ENCODE data around the gene PEF1.

PEF1 gene

GRCh38 chr1:31652891-31653499, 8.3 kb upstream of the PEF1 start:
- DNase-seq: no peak

GRCh38 chr1:31651766-31652165, 7.1 kb upstream of the PEF1 start:
- DNase-seq: no peak

- DNase-seq: no peak
These were observed 6.4 kb upstream of the PEF1 start for GRCh38 chr1:31651089-31651420.

- no peak for DNase-seq
These were observed 5.7 kb upstream of the PEF1 start for GRCh38 chr1:31650161-31651088.

- no peak for DNase-seq
These were observed 4.1 kb upstream of the PEF1 start for GRCh38 chr1:31648641-31649357.

GRCh38 chr1:31648190-31648589, 3.5 kb upstream of the PEF1 start:
- no peak for DNase-seq

GRCh38 chr1:31647106-31647505, 2.4 kb upstream of the PEF1 start:
- DNase-seq: no peak

GRCh38 chr1:31646259-31646960, 1.7 kb upstream of the PEF1 start:
- no peak for DNase-seq

GRCh38 chr1:31645274-31645568, 545 bp upstream of the PEF1 start:
- no peak for DNase-seq

GRCh38 chr1:31643976-31644559, 608 bp downstream of the PEF1 start:
- peak; percentile 20 for DNase-seq

GRCh38 chr1:31642897-31643296, 1.8 kb downstream of the PEF1 start:
- no peak for DNase-seq

- no peak for DNase-seq
These were observed 2.3 kb downstream of the PEF1 start for GRCh38 chr1:31642366-31642765.

GRCh38 chr1:31640964-31641363, 3.7 kb downstream of the PEF1 start:
- DNase-seq: no peak

- no peak for DNase-seq
These were observed 4.5 kb downstream of the PEF1 start for GRCh38 chr1:31640179-31640578.

GRCh38 chr1:31639543-31639942, 5.1 kb downstream of the PEF1 start:
- no peak for DNase-seq

- peak; percentile 74 for DNase-seq
These were observed 6.6 kb downstream of the PEF1 start for GRCh38 chr1:31637915-31638673.

GRCh38 chr1:31633117-31633516, 11.6 kb downstream of the PEF1 start:
- DNase-seq: no peak

- DNase-seq: no peak
These were observed 12.0 kb downstream of the PEF1 start for GRCh38 chr1:31632649-31633048.

- no peak for DNase-seq
These were observed 15.6 kb downstream of the PEF1 start for GRCh38 chr1:31628931-31629556.

- no peak for DNase-seq
These were observed 16.6 kb downstream of the PEF1 start for GRCh38 chr1:31627930-31628559.

GRCh38 chr1:31627301-31627929, 17.3 kb downstream of the PEF1 start:
- DNase-seq: no peak

Data from NCI-H1105 treated with DMSO at 0.1 percent for 48 hours (cell line).